MM.1S (cell line): ENCODE results near the gene OSGIN1.

Experiments
- CTCF ChIP-seq: fragments of 300-600 bp; sonication (generic); IDR thresholded peaks from 2 replicates; pipeline ENCODE4 v1.5.1; 2016; ENCODE audit warnings: antibody characterized with exemption, low read length, mixed read lengths
- EZH2 ChIP-seq: fragments of 300-600 bp; sonication (generic); optimal IDR thresholded peaks from 2 replicates; pipeline ENCODE3; 2017; ENCODE audit warnings: low read depth, mild to moderate bottlenecking, antibody characterized with exemption, low read length, mixed read lengths
- EZH2phosphoT487 ChIP-seq: fragments of 300-600 bp; sonication (generic); IDR thresholded peaks from 2 replicates; pipeline ENCODE4 v1.6.1; 2018; ENCODE audit warnings: antibody characterized with exemption, low read length

DNA sequence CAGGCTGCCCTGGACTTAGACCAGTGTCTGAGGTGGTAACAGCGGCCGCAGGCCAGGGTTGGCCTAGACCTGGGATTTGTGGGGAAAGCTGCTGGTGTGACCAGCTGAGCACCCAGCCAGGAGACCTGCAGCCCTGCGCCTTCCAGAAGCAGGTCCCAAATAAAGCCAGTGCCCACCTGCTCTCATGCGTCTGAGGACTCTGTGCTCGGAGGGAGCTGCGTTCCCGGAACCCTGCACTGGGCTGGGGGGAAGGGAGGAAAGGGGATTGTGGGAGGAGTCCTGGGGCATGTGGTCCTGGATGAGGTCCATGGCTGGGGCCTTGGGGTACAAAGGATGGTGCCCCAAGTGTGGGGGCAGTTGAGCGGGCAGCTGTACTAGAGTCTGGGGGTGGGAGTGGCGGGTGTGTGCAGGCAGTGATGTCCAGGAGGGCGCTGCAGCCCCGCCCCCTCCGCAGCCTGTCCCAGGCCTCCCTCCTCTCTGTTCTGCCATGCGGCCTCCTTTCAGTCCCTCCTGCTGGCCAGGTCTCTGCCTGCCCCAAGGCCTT lies 13.2 kb downstream of the OSGIN1 start:
- TF ChIP-seq CTCF (no peak), EZH2phosphoT487 (no peak), EZH2 (no peak)
